HCT116 (cell line): ENCODE results near the gene LYST. TPM values are rescaled to one million over a fixed set of nuclear protein-coding genes. Genes with fewer than 3 reads are reported as not detected.

Experiments used
- ATAC-seq: fragments of 200-7000 bp; cut with Tn5 transposase; 2 replicates; pipeline ENCODE4 v1.9.1; 2020; ENCODE audit warnings: mild to moderate bottlenecking, moderate library complexity
- BruUV-seq: library from RNA; stranded (reverse); fragments of 400-500 nt; replicated peaks from 2 replicates; lab custom pipeline; 2021; lab: Mats Ljungman, UMichigan
- CTCF ChIA-PET: fragments of 300-600 bp; sonication (Branson Sonifier 250); formaldehyde crosslinking; loops from one replicate; lab custom pipeline; 2021; ENCODE audit warnings: antibody characterized with exemption; lab: Charles Lee
- POLR2A ChIA-PET: fragments of 300-600, 350-600 bp; sonication (Branson Sonifier 250); formaldehyde crosslinking; loops from one replicate; lab custom pipeline; 2021; ENCODE audit warnings: antibody characterized with exemption; lab: Charles Lee
- RAD21 ChIA-PET, 2 experiments: fragments of 300-600 bp; sonication (Branson Sonifier 250); formaldehyde crosslinking; loops; one replicate each; lab custom pipeline; 2023; ENCODE audit warnings: low total read pairs in 2 of 2; ENCODE audit not compliant: uncharacterized antibody in 2 of 2, unreplicated experiment in 2 of 2, low non-redundant PET in 1 of 2; lab: Charles Lee
- DNase-seq: peaks from one replicate; pipeline ENCODE4 v3.0.0-alpha.2; 2010; ENCODE audit warnings: low read depth, low spot score
- H2AFZ ChIP-seq: fragments of 200-600 bp; shearing (Covaris generic), sonication (generic); 2 replicates; pipeline ENCODE4 v1.6.1; 2017; ENCODE audit warnings: low read depth, mixed run types, mixed read lengths, antibody characterized with exemption, low read length; ENCODE audit not compliant: poor library complexity, severe bottlenecking
- H3K27ac ChIP-seq: 2 replicates; pipeline ENCODE4 v1.5.1; 2012; ENCODE audit warnings: low read depth, low read length
- H3K27me3 ChIP-seq: fragments of 200-600 bp; sonication (generic); 2 replicates; pipeline ENCODE4 v1.6.1; 2016; ENCODE audit warnings: mixed run types, low read length, mixed read lengths; ENCODE audit not compliant: insufficient read depth
- H3K36me3 ChIP-seq, 2 experiments: fragments of 200-500 bp in 1 of 2; fragments of 200-600 bp in 1 of 2; sonication (Bioruptor generic) in 1 of 2; sonication (generic) in 1 of 2; 2 replicates each; pipeline versions ENCODE4 v1.5.1 to v1.6.1; 2014 to 2016; ENCODE audit warnings: low read length in 2 of 2, inconsistent platforms in 1 of 2, mixed read lengths in 1 of 2, mixed run types in 1 of 2; ENCODE audit not compliant: insufficient read depth in 2 of 2, control insufficient read depth in 1 of 2
- H3K4me1 ChIP-seq, 2 experiments: fragments of 200-600 bp in 1 of 2; sonication (generic) in 1 of 2; 2 replicates each; pipeline versions ENCODE4 v1.5.1 to v1.6.1; 2012 to 2017; ENCODE audit warnings: low read length in 2 of 2, inconsistent platforms in 1 of 2, mild to moderate bottlenecking in 1 of 2, mixed read lengths in 1 of 2, mixed run types in 1 of 2, moderate library complexity in 1 of 2; ENCODE audit not compliant: insufficient read depth in 2 of 2, control insufficient read depth in 1 of 2
- H3K4me2 ChIP-seq: fragments of 200-600 bp; sonication (generic); 2 replicates; pipeline ENCODE4 v1.6.1; 2017; ENCODE audit warnings: mixed run types, low read length, mixed read lengths
- H3K4me3 ChIP-seq, 2 experiments: fragments of 200-600 bp in 1 of 2; sonication (generic) in 1 of 2; replicated peaks in 1 of 2; 2 replicates each; pipeline ENCODE4 v1.5.1; 2011 to 2016; ENCODE audit warnings: low read length in 2 of 2, control low read depth in 1 of 2, low read depth in 1 of 2, mild to moderate bottlenecking in 1 of 2, mixed read lengths in 1 of 2, mixed run types in 1 of 2
- H3K79me2 ChIP-seq: fragments of 200-600 bp; sonication (generic); 2 replicates; pipeline ENCODE4 v1.6.1; 2017; ENCODE audit warnings: mild to moderate bottlenecking, mixed run types, low read length, moderate library complexity, mixed read lengths; ENCODE audit not compliant: insufficient read depth
- H3K9ac ChIP-seq: fragments of 200-600 bp; sonication (generic); 2 replicates; pipeline ENCODE4 v1.6.1; 2016; ENCODE audit warnings: low read length, mixed read lengths
- H3K9me2 ChIP-seq: fragments of 200-600 bp; sonication (generic), shearing (Covaris generic); 2 replicates; pipeline ENCODE4 v1.6.1; 2017; ENCODE audit warnings: mixed run types, mild to moderate bottlenecking, moderate library complexity; ENCODE audit not compliant: insufficient read depth
- H3K9me3 ChIP-seq, 2 experiments: fragments of 200-500 bp in 1 of 2; fragments of 200-600 bp in 1 of 2; sonication (Bioruptor generic) in 1 of 2; sonication (generic) in 1 of 2; 2 replicates each; pipeline ENCODE4 v1.6.1; 2014 to 2017; ENCODE audit warnings: low read length in 2 of 2, mixed read lengths in 2 of 2, inconsistent platforms in 1 of 2, low read depth in 1 of 2, mild to moderate bottlenecking in 1 of 2, mixed run types in 1 of 2, moderate library complexity in 1 of 2; ENCODE audit not compliant: control insufficient read depth in 1 of 2, insufficient read depth in 1 of 2
- H4K20me1 ChIP-seq: fragments of 200-600 bp; sonication (generic), shearing (Covaris generic); 2 replicates; pipeline ENCODE4 v1.6.1; 2017; ENCODE audit warnings: mixed run types, mild to moderate bottlenecking, moderate library complexity; ENCODE audit not compliant: insufficient read depth
- CBX3 ChIP-seq: IDR thresholded peaks from 2 replicates; pipeline ENCODE4 v1.6.1; 2012; ENCODE audit warnings: low read depth
- EZH2phosphoT487 ChIP-seq: fragments of 200-600 bp; IDR thresholded peaks from 2 replicates; pipeline ENCODE4 v1.6.1; 2018; ENCODE audit warnings: antibody characterized with exemption, borderline replicate concordance
- POLR2A ChIP-seq: IDR thresholded peaks from 2 replicates; pipeline ENCODE4 v1.7.0; 2011; ENCODE audit warnings: borderline replicate concordance; ENCODE audit not compliant: insufficient read depth, insufficient read length; ENCODE audit errors: extremely low read depth
- POLR2AphosphoS5 ChIP-seq: IDR thresholded peaks from 2 replicates; pipeline ENCODE4 v1.6.1; 2011; ENCODE audit warnings: mild to moderate bottlenecking, low read depth, low read length, moderate library complexity
- REST ChIP-seq: IDR thresholded peaks from 2 replicates; pipeline ENCODE4 v1.6.1; 2012; ENCODE audit warnings: low read depth
- TCF7L2 ChIP-seq: IDR thresholded peaks from 2 replicates; pipeline ENCODE4 v1.7.0; 2011; ENCODE audit warnings: borderline replicate concordance, inconsistent platforms; ENCODE audit not compliant: insufficient read depth, insufficient read length; ENCODE audit errors: extremely low read depth
- ZFX ChIP-seq: fragments of 450-650 bp; IDR thresholded peaks from 2 replicates; pipeline ENCODE4 v1.6.1; 2017
- ZNF274 ChIP-seq: fragments of 200-500 bp; sonication (Bioruptor generic); IDR thresholded peaks from 2 replicates; pipeline ENCODE4 v1.6.1; 2014; ENCODE audit warnings: mild to moderate bottlenecking, low read depth, low read length, inconsistent platforms
- intact Hi-C: fragments of 100-400 bp; cut with micrococcal nuclease; formaldehyde crosslinking; loops from 2 replicates; pipeline ENCODE4 v1.10.0; 2022
- total RNA-seq: library from RNA; stranded (reverse); gene quantifications from one replicate; pipeline ENCODE4 v1.2.1, GENCODE V29; 2021; ENCODE audit not compliant: unreplicated experiment
- TF ChIP-seq, protein P1 (sequence below), 3 experiments: fragments of 200-600 bp in 1 of 3; sonication (generic) in 1 of 3; IDR thresholded peaks in 2 of 3; conservative IDR thresholded peaks in 1 of 3; 2 replicates each; pipeline ENCODE4 v1.5.1; 2012 to 2017; ENCODE audit warnings: low read depth in 2 of 3, low read length in 2 of 3, antibody characterized with exemption in 1 of 3, borderline replicate concordance in 1 of 3, control low read depth in 1 of 3, mild to moderate bottlenecking in 1 of 3, mixed read lengths in 1 of 3, mixed run types in 1 of 3, moderate library complexity in 1 of 3; ENCODE audit not compliant: insufficient read depth in 1 of 3
- TF ChIP-seq, protein P2 (sequence below): IDR thresholded peaks from 2 replicates; pipeline ENCODE4 v1.6.1; 2012

Gene LYST
- total RNA-seq, 1 experiment from 2014 or later, result 6.6 TPM

DNA sequence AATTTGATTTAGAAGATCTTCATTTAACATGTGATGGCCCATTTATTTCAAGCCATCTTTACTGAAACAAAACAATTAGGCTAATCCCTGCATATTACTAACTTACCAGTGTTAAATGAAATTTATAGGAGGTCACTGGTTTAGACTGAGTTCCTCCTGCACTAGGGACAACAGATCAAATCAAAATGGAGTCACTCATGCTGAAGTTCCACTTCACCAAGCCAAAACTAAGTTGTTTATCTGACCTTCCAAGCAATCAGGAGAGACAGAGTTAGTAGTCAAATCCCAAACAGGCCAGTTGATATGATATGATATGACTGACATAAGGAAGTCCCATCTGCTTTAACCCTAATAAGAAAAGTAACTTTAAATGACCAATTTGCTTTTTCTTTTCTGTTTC is 4.8 kb downstream of the LYST start:
- Histone ChIP-seq H3K4me1 (peaks cover 6 to 13% of the 10 kb centered on the region in 2 experiments; a peak in 2 of 4 replicates), H3K9me3 (no peaks in the 10 kb centered on the region), H4K20me1 (no peaks in the 10 kb centered on the region), H3K27ac (no peak overlapping the region), H3K9ac (no peak overlapping the region), H3K4me3 (no peak overlapping the region), H3K79me2 (0 out of 2 replicates have a peak, but pooled peaks cover 4% of the 10 kb centered on the region), H3K4me2 (no peak overlapping the region), H3K9me2 (no peaks in the 10 kb centered on the region), H3K36me3 (no peaks in the 10 kb centered on the region), H3K27me3 (no peaks in the 10 kb centered on the region), H2AFZ (no peak overlapping the region)
- no peak for ATAC-seq
- intact Hi-C loops, result no loop called here
- no TSS peak for BruUV-seq
- ChIA-PET POLR2A (no interaction called here), RAD21 (no interaction called here), CTCF (no interaction called here)
- no peak for DNase-seq
- TF ChIP-seq ZNF274, result no peak
- no peak for TF ChIP-seq POLR2A
- TF ChIP-seq, protein P1, sequence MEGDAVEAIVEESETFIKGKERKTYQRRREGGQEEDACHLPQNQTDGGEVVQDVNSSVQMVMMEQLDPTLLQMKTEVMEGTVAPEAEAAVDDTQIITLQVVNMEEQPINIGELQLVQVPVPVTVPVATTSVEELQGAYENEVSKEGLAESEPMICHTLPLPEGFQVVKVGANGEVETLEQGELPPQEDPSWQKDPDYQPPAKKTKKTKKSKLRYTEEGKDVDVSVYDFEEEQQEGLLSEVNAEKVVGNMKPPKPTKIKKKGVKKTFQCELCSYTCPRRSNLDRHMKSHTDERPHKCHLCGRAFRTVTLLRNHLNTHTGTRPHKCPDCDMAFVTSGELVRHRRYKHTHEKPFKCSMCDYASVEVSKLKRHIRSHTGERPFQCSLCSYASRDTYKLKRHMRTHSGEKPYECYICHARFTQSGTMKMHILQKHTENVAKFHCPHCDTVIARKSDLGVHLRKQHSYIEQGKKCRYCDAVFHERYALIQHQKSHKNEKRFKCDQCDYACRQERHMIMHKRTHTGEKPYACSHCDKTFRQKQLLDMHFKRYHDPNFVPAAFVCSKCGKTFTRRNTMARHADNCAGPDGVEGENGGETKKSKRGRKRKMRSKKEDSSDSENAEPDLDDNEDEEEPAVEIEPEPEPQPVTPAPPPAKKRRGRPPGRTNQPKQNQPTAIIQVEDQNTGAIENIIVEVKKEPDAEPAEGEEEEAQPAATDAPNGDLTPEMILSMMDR (IDR thresholded peaks at IDR 0.05 in 2 of 3, conservative IDR thresholded peaks at IDR 0.05 in 1 of 3; ENCODE audit: borderline replicate concordance in 1 of 3, insufficient read depth in 1 of 3, low read depth in 2 of 3, low read length in 2 of 3), result no peak

DNA sequence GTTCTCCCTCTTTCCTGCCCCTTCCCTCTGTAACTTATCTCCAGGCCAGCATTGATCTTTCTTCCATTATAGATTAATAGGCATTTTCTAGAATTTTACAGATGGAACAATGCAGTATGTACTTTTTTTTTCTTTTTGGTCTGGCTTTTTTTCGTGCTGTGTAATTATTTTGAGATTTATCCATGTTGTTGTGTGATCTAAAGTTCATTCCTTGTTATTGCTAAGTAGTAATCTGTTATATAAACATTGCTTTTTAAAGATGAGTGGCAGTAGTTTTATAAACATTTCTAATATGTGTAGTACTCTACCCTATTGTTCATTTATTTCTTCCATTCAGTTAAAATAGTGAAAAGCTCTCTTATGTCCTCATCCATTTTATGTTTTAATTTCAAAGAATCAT is 5.9 kb downstream of the LYST start:
- Histone ChIP-seq H3K9me2 (no peaks in the 10 kb centered on the region), H3K27ac (no peak overlapping the region), H3K27me3 (no peaks in the 10 kb centered on the region), H3K4me2 (no peak overlapping the region), H4K20me1 (no peaks in the 10 kb centered on the region), H3K36me3 (no peaks in the 10 kb centered on the region), H2AFZ (no peak overlapping the region), H3K9me3 (no peaks in the 10 kb centered on the region), H3K4me1 (peaks cover 6 to 11% of the 10 kb centered on the region in 2 experiments; a peak in 2 of 4 replicates), H3K9ac (no peak overlapping the region), H3K79me2 (0 out of 2 replicates have a peak, but pooled peaks cover 4% of the 10 kb centered on the region), H3K4me3 (no peak overlapping the region)
- ChIA-PET RAD21 (no interaction called here), CTCF (no interaction called here), POLR2A (no interaction called here)
- intact Hi-C loops, result no loop called here
- no peak for ATAC-seq
- DNase-seq, result no peak
- BruUV-seq, result no TSS peak
- TF ChIP-seq CBX3 (no peak), ZFX (no peak), POLR2AphosphoS5 (no peak), EZH2phosphoT487 (no peak), REST (no peak), TCF7L2 (no peak)
- TF ChIP-seq, protein P1 (IDR thresholded peaks at IDR 0.05 in 2 of 3, conservative IDR thresholded peaks at IDR 0.05 in 1 of 3; ENCODE audit: borderline replicate concordance in 1 of 3, insufficient read depth in 1 of 3, low read depth in 2 of 3, low read length in 2 of 3), result no peak
- TF ChIP-seq, protein P2, sequence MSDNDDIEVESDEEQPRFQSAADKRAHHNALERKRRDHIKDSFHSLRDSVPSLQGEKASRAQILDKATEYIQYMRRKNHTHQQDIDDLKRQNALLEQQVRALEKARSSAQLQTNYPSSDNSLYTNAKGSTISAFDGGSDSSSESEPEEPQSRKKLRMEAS, result no peak
